H1 (cell line): Measurements from ENCODE around the gene C1orf21. TPM values are rescaled to one million over a fixed set of nuclear protein-coding genes. Genes with fewer than 3 reads are reported as not detected.

Experiments used
- CTCF ChIA-PET: fragments of 300-600 bp; sonication (Branson Sonifier 250); formaldehyde crosslinking; loops from one replicate; lab custom pipeline; 2021; ENCODE audit not compliant: partially characterized antibody; lab: Charles Lee
- POLR2A ChIA-PET: fragments of 300-600 bp; sonication (Branson Sonifier 250); formaldehyde crosslinking; loops from one replicate; lab custom pipeline; 2021; ENCODE audit warnings: inconsistent platforms; ENCODE audit not compliant: partially characterized antibody; lab: Charles Lee
- DNase-seq, 2 experiments: peaks; one replicate each; pipeline versions ENCODE4 v3.0.0 to v3.0.0-alpha.2; 2010 to 2022; ENCODE audit warnings: low spot score in 2 of 2, low read depth in 1 of 2, mixed read lengths in 1 of 2
- FAIRE-seq: peaks from 2 replicates; lab custom pipeline; 2011; peaks lifted over from hg19 to GRCh38; lab: Jason Lieb, UNC
- H2AFZ ChIP-seq: 2 replicates; pipeline ENCODE4 v1.8.1; 2012; ENCODE audit warnings: low read length, inconsistent platforms
- H2AK5ac ChIP-seq: 2 replicates; pipeline ENCODE4 v1.6.1; 2013; ENCODE audit warnings: low read depth, low read length
- H2BK120ac ChIP-seq: replicated peaks from 2 replicates; pipeline ENCODE3; 2013; ENCODE audit warnings: low read depth, low read length, inconsistent platforms
- H2BK12ac ChIP-seq: 2 replicates; pipeline ENCODE4 v1.6.1; 2013; ENCODE audit warnings: low read depth, low read length
- H2BK15ac ChIP-seq: 2 replicates; pipeline ENCODE4 v1.6.1; 2013; ENCODE audit warnings: low read length
- H2BK20ac ChIP-seq: 2 replicates; pipeline ENCODE4 v1.6.1; 2013; ENCODE audit warnings: low read length
- H2BK5ac ChIP-seq: 2 replicates; pipeline ENCODE4 v1.6.1; 2013; ENCODE audit warnings: low read depth, low read length
- H3K14ac ChIP-seq: 2 replicates; pipeline ENCODE4 v1.6.1; 2013; ENCODE audit warnings: inconsistent platforms; ENCODE audit not compliant: insufficient read length
- H3K18ac ChIP-seq: 2 replicates; pipeline ENCODE4 v1.6.1; 2013; ENCODE audit warnings: low read length; ENCODE audit errors: extremely low read depth
- H3K23ac ChIP-seq: 2 replicates; pipeline ENCODE4 v1.6.1; 2013; ENCODE audit warnings: inconsistent platforms; ENCODE audit not compliant: insufficient read length
- H3K23me2 ChIP-seq: 2 replicates; pipeline ENCODE4 v1.6.1; 2013; ENCODE audit warnings: low read depth, low read length
- H3K27ac ChIP-seq: 2 replicates; pipeline ENCODE4 v1.6.1; 2011; ENCODE audit warnings: low read depth, low read length, inconsistent platforms
- H3K27me3 ChIP-seq, 4 experiments: replicated peaks in 1 of 4; 1 replicate in 1 of 4; 2 replicates in 3 of 4; pipeline versions ENCODE4 v1.6.1 to v1.8.1; 2011 to 2013; ENCODE audit warnings: low read length in 3 of 4, mild to moderate bottlenecking in 3 of 4, inconsistent platforms in 2 of 4, mixed read lengths in 2 of 4, moderate library complexity in 1 of 4; ENCODE audit not compliant: control insufficient read depth in 3 of 4, insufficient read depth in 3 of 4; ENCODE audit errors: extremely low read depth in 1 of 4
- H3K36me3 ChIP-seq, 4 experiments: 2 replicates each; pipeline versions ENCODE4 v1.6.1 to v1.8.1; 2011 to 2013; ENCODE audit warnings: mild to moderate bottlenecking in 4 of 4, low read length in 3 of 4, moderate library complexity in 2 of 4, control low read depth in 1 of 4, inconsistent platforms in 1 of 4; ENCODE audit not compliant: insufficient read depth in 4 of 4, control insufficient read depth in 2 of 4
- H3K4ac ChIP-seq: replicated peaks from 2 replicates; pipeline ENCODE3; 2013; ENCODE audit warnings: low read length, low read depth, mixed read lengths, inconsistent platforms; ENCODE audit not compliant: insufficient read length
- H3K4me1 ChIP-seq, 4 experiments: replicated peaks in 1 of 4; 1 replicate in 1 of 4; 2 replicates in 3 of 4; pipeline versions ENCODE4 v1.6.1 to v1.8.1; 2011 to 2013; ENCODE audit warnings: low read length in 3 of 4, inconsistent platforms in 2 of 4, mixed read lengths in 1 of 4; ENCODE audit not compliant: insufficient read depth in 4 of 4, control insufficient read depth in 3 of 4
- H3K4me2 ChIP-seq, 2 experiments: 2 replicates each; pipeline versions ENCODE4 v1.6.1 to v1.8.1; 2011 to 2013; ENCODE audit warnings: low read depth in 2 of 2, low read length in 2 of 2, control low read depth in 1 of 2, inconsistent platforms in 1 of 2, mild to moderate bottlenecking in 1 of 2; ENCODE audit not compliant: insufficient read depth in 1 of 2
- H3K4me3 ChIP-seq, 4 experiments: fragments of 200-600, 300-600 bp in 1 of 4; sonication (generic), shearing (Covaris generic), sonication (Bioruptor Twin) in 1 of 4; 2 replicates each; pipeline versions ENCODE4 v1.5.1 to v1.8.1; 2011 to 2016; ENCODE audit warnings: low read length in 4 of 4, low read depth in 3 of 4, control low read depth in 2 of 4, inconsistent platforms in 2 of 4, mild to moderate bottlenecking in 2 of 4, mixed read lengths in 1 of 4, moderate library complexity in 1 of 4; ENCODE audit not compliant: insufficient read depth in 2 of 4; ENCODE audit errors: extremely low read depth in 1 of 4
- H3K56ac ChIP-seq: replicated peaks from 2 replicates; pipeline ENCODE3; 2013; ENCODE audit warnings: low read depth, mild to moderate bottlenecking, mixed read lengths, low read length, inconsistent platforms; ENCODE audit not compliant: insufficient read length
- H3K79me1 ChIP-seq: 2 replicates; pipeline ENCODE4 v1.6.1; 2013; ENCODE audit warnings: low read depth, low read length, control low read depth
- H3K79me2 ChIP-seq, 2 experiments: 2 replicates each; pipeline versions ENCODE4 v1.6.1 to v1.8.1; 2012 to 2013; ENCODE audit warnings: low read length in 2 of 2, mild to moderate bottlenecking in 2 of 2, inconsistent platforms in 1 of 2; ENCODE audit not compliant: insufficient read depth in 2 of 2, control insufficient read depth in 1 of 2
- H3K9ac ChIP-seq, 4 experiments: replicated peaks in 1 of 4; 1 replicate in 1 of 4; 2 replicates in 3 of 4; pipeline versions ENCODE4 v1.6.1 to v1.8.1; 2011 to 2013; ENCODE audit warnings: low read depth in 3 of 4, low read length in 3 of 4, control low read depth in 2 of 4, mild to moderate bottlenecking in 2 of 4, moderate library complexity in 2 of 4, inconsistent platforms in 1 of 4; ENCODE audit errors: extremely low read depth in 1 of 4
- H3K9me3 ChIP-seq, 2 experiments: 2 replicates each; pipeline versions ENCODE4 v1.6.1 to v1.8.1; 2012 to 2013; ENCODE audit warnings: mild to moderate bottlenecking in 2 of 2, moderate library complexity in 2 of 2, control low read depth in 1 of 2, inconsistent platforms in 1 of 2, low read depth in 1 of 2, low read length in 1 of 2, mixed read lengths in 1 of 2; ENCODE audit not compliant: insufficient read depth in 2 of 2
- H4K20me1 ChIP-seq, 2 experiments: replicated peaks in 1 of 2; 2 replicates each; pipeline versions ENCODE3 to v1.8.1; 2011 to 2013; ENCODE audit warnings: inconsistent platforms in 2 of 2, low read length in 2 of 2, mild to moderate bottlenecking in 1 of 2; ENCODE audit not compliant: insufficient read depth in 2 of 2, control insufficient read depth in 1 of 2
- H4K5ac ChIP-seq: 2 replicates; pipeline ENCODE4 v1.6.1; 2013; ENCODE audit warnings: low read length, low read depth, mixed read lengths, inconsistent platforms; ENCODE audit not compliant: insufficient read length
- H4K8ac ChIP-seq: 2 replicates; pipeline ENCODE4 v1.8.0; 2013; ENCODE audit warnings: mild to moderate bottlenecking, moderate library complexity, low read length, inconsistent platforms; ENCODE audit not compliant: insufficient read depth; ENCODE audit errors: extremely low read depth
- H4K91ac ChIP-seq: replicated peaks from 2 replicates; pipeline ENCODE3; 2013; ENCODE audit warnings: low read length, mixed read lengths, inconsistent platforms; ENCODE audit not compliant: insufficient read length
- ASH2L ChIP-seq: fragments of 200-600, 300-600 bp; sonication (generic); IDR thresholded peaks from one replicate; pipeline ENCODE4 v1.7.1; 2017; ENCODE audit warnings: low read length
- CHD2 ChIP-seq: IDR thresholded peaks from 2 replicates; pipeline ENCODE4 v1.6.1; 2012; ENCODE audit warnings: low read length, improper control_type of control experiment
- EZH2 ChIP-seq: fragments of 200-600 bp; sonication (generic); IDR thresholded peaks from 2 replicates; pipeline ENCODE4 v1.7.1; 2012; ENCODE audit warnings: low read depth, mild to moderate bottlenecking, moderate library complexity, low read length, inconsistent platforms; ENCODE audit not compliant: severe bottlenecking
- GABPA ChIP-seq: IDR thresholded peaks from 2 replicates; pipeline ENCODE4 v1.6.1; 2011; ENCODE audit warnings: mild to moderate bottlenecking, low read length, moderate library complexity, borderline replicate concordance; ENCODE audit not compliant: insufficient read depth
- NANOG ChIP-seq: IDR thresholded peaks from 2 replicates; pipeline ENCODE4 v1.6.1; 2011; ENCODE audit warnings: low read length, low read depth, mild to moderate bottlenecking, inconsistent platforms; ENCODE audit not compliant: insufficient read depth, poor library complexity, severe bottlenecking
- NRF1 ChIP-seq: IDR thresholded peaks from 2 replicates; pipeline ENCODE4 v1.6.1; 2011; ENCODE audit warnings: mild to moderate bottlenecking, low read depth, low read length, improper control_type of control experiment
- POU5F1 ChIP-seq: IDR thresholded peaks from 2 replicates; pipeline ENCODE4 v1.6.1; 2011; ENCODE audit warnings: low read depth, mild to moderate bottlenecking, low read length, moderate library complexity
- RAD21 ChIP-seq, 2 experiments: IDR thresholded peaks in 1 of 2; conservative IDR thresholded peaks in 1 of 2; 2 replicates each; pipeline ENCODE4 v1.6.1; 2011; ENCODE audit warnings: low read depth in 2 of 2, low read length in 2 of 2, improper control_type of control experiment in 1 of 2, inconsistent platforms in 1 of 2, mild to moderate bottlenecking in 1 of 2, moderate library complexity in 1 of 2
- RFX5 ChIP-seq: IDR thresholded peaks from 2 replicates; pipeline ENCODE4 v1.6.1; 2011; ENCODE audit warnings: low read depth, low read length, improper control_type of control experiment, borderline replicate concordance
- SIN3A ChIP-seq, 2 experiments: IDR thresholded peaks in 1 of 2; conservative IDR thresholded peaks in 1 of 2; 2 replicates each; pipeline ENCODE4 v1.6.1; 2011 to 2012; ENCODE audit warnings: low read length in 2 of 2, improper control_type of control experiment in 1 of 2, low read depth in 1 of 2, mild to moderate bottlenecking in 1 of 2
- SP4 ChIP-seq: IDR thresholded peaks from 2 replicates; pipeline ENCODE4 v1.6.1; 2012; ENCODE audit warnings: low read length, inconsistent platforms
- TAF1 ChIP-seq: IDR thresholded peaks from 2 replicates; pipeline ENCODE4 v1.6.1; 2011; ENCODE audit warnings: mild to moderate bottlenecking, low read depth, low read length
- TAF7 ChIP-seq: optimal IDR thresholded peaks from 2 replicates; pipeline ENCODE3; 2011; ENCODE audit warnings: low read depth, mild to moderate bottlenecking, inconsistent platforms, low read length, moderate library complexity, borderline replicate concordance
- TCF12 ChIP-seq: IDR thresholded peaks from 2 replicates; pipeline ENCODE4 v1.6.1; 2011; ENCODE audit warnings: low read depth, mild to moderate bottlenecking, low read length
- WGBS, 2 experiments: shearing (Covaris generic) in 1 of 2; methylation state at CpG; one replicate each; pipeline versions ENCODE4 v1.1.6 to v1.1.7; 2013 to 2015; ENCODE audit warnings: low lambda C conversion rate in 2 of 2, mixed read lengths in 2 of 2, inconsistent platforms in 1 of 2, low coverage in 1 of 2, missing lambda C conversion rate in 1 of 2; ENCODE audit not compliant: insufficient replicate concordance in 2 of 2, insufficient coverage in 1 of 2, insufficient read length in 1 of 2; ENCODE audit errors: extremely low coverage in 1 of 2, missing lambda C conversion rate in 1 of 2; 5-methylcytosine and 5-hydroxymethylcytosine counted together
- polyA plus RNA-seq, 7 experiments: library from polyadenylated mRNA; depleted of rRNA in 3 of 7; stranded (reverse) in 5 of 7; unstranded in 2 of 7; fragments of >200 nt in 5 of 7; fragments of 200-250 nt in 2 of 7; gene quantifications; 1 replicate in 5 of 7; 2 replicates in 1 of 7; 4 replicates in 1 of 7; pipeline versions ENCODE4 v1.2.1 to v1.2.3, GENCODE V29; 2011 to 2013; ENCODE audit warnings: missing spikeins in 2 of 7, mixed read lengths in 2 of 7
- total RNA-seq: library from RNA; stranded (reverse); fragmentation: NEBNext Ultra II Directional; extraction: Animal tissue kit (Norgen Biotek cat#: 25700); gene quantifications from 2 replicates; pipeline ENCODE4 v1.2.1, GENCODE V29; 2021

Gene C1orf21
- total and polyA plus RNA-seq, 2 of the 8 experiments (the other 6 are each of a cell fraction or from before 2014, with no cell fraction given): 16.6 to 51.0 TPM

DNA sequence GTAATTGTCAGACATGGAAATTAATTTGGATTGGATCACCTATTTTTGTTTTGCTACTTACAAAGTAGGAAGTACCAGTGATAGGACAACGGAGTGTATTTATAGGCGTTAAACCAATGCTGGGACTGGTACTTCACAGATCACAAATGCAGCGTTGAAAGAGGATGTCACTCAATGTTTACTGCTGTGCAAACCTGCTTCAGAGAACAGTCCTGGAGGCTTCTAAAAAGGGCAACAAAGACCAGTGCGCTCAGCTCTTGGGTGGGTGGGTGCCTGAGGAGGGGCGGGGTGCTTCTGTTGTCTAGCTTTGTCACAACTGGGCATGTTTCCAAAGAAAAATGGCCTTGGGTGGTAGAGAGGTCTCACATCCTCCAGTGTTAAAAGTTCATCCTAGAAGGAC lies 2.1 kb downstream of the C1orf21 start:
- peaks cover 3 to 6% of the 10 kb centered on the region in 2 experiments for H4K20me1 ChIP-seq
- H3K23me2 ChIP-seq: peaks cover 9% of the 10 kb centered on the region
- H3K27ac ChIP-seq: no peak overlapping the region
- H2BK15ac ChIP-seq: no peak overlapping the region
- CTCF ChIA-PET: interaction anchor here (1.0 to 2.6 kb wide), 3 partner anchors 10 to 275 kb away, joined by 3 to 17 read pairs (median 9); no protein-coding TSS in a partner anchor
- POLR2A ChIA-PET: interaction anchor here (0.7 to 1.7 kb wide), 2 partner anchors 72 to 108 kb away, joined by 3 to 4 read pairs; no protein-coding TSS in a partner anchor
- DNase-seq (no peak), FAIRE-seq (no peak)
- peaks cover 1 to 21% (median 13%) of the 10 kb centered on the region in 4 experiments; a peak in 4 of 7 replicates for H3K4me1 ChIP-seq
- peak overlapping the region; percentile 83 to 98 (median 87); a peak in 6 of 8 replicates for H3K4me3 ChIP-seq
- peaks cover 4% of the 10 kb centered on the region; the same call in 1 of the 2 replicates for H3K79me1 ChIP-seq
- no peak overlapping the region for H4K91ac ChIP-seq
- H3K79me2 ChIP-seq: peaks cover 36 to 64% of the 10 kb centered on the region in 2 experiments; a peak in 3 of 4 replicates
- H2AK5ac ChIP-seq: no peak overlapping the region
- no peak overlapping the region for H3K9ac ChIP-seq
- no peak overlapping the region for H4K5ac ChIP-seq
- H3K18ac ChIP-seq: no peak overlapping the region
- H3K36me3 ChIP-seq: no peaks in the 10 kb centered on the region
- no peak overlapping the region for H3K23ac ChIP-seq
- no peaks in the 10 kb centered on the region; a peak in 1 of 7 replicates for H3K27me3 ChIP-seq
- H3K9me3 ChIP-seq: no peaks in the 10 kb centered on the region
- no peak overlapping the region for H2BK5ac ChIP-seq
- no peak overlapping the region for H3K56ac ChIP-seq
- no peak overlapping the region for H2BK12ac ChIP-seq
- H3K4ac ChIP-seq: no peak overlapping the region
- H3K14ac ChIP-seq: no peak overlapping the region
- no peak overlapping the region for H2BK20ac ChIP-seq
- 61% methylated on average over 5 of the region's 5 CpGs; no CpG with 5 or more reads in 1 of the 2 experiments for WGBS, 2 experiments
- no peak overlapping the region for H2BK120ac ChIP-seq
- H2AFZ ChIP-seq: no peak overlapping the region
- H4K8ac ChIP-seq: no peak overlapping the region
- H3K4me2 ChIP-seq: peak overlapping the region; percentile 83 to 97
- no peak for TF ChIP-seq ASH2L
- no peak for TF ChIP-seq GABPA
- TF ChIP-seq NRF1: no peak
- TF ChIP-seq CHD2: no peak
- TF ChIP-seq EZH2: no peak
- TF ChIP-seq RFX5: no peak
- no peak for TF ChIP-seq TCF12
- TF ChIP-seq RAD21 (IDR thresholded peaks at IDR 0.05 in 1 of 2, conservative IDR thresholded peaks at IDR 0.05 in 1 of 2; ENCODE audit: low read depth in 2 of 2, low read length in 2 of 2): no peak
- no peak for TF ChIP-seq SP4
- TF ChIP-seq NANOG: no peak
- TF ChIP-seq SIN3A (conservative IDR thresholded peaks at IDR 0.05 in 1 of 2, IDR thresholded peaks at IDR 0.05 in 1 of 2; ENCODE audit: low read depth in 1 of 2, low read length in 2 of 2): no peak
- no peak for TF ChIP-seq POU5F1
- no peak for TF ChIP-seq TAF1
- TF ChIP-seq TAF7: no peak
